A204.1 (cell line): ENCODE data around the gene NRROS.
A peak's percentile ranks its signal among the peaks of the same experiment; 100 is the strongest.

Experiments
- FAIRE-seq: peaks from 2 replicates; lab custom pipeline; 2012; peaks lifted over from hg19 to GRCh38; lab: Jason Lieb, UNC

The NRROS gene

GRCh38 chr3:196650740-196651311 is 11.3 kb downstream of the NRROS start:
- FAIRE-seq: no peak

- no peak for FAIRE-seq
Measured at GRCh38 chr3:196651819-196652218, 12.3 kb downstream of the NRROS start.

GRCh38 chr3:196652961-196653795 is 13.7 kb downstream of the NRROS start:
- no peak for FAIRE-seq

- no peak for FAIRE-seq
Measured at GRCh38 chr3:196654006-196654734, 14.7 kb downstream of the NRROS start.

- FAIRE-seq: no peak
Measured at GRCh38 chr3:196654735-196655090, 15.2 kb downstream of the NRROS start.

GRCh38 chr3:196655496-196655895 is 16.0 kb downstream of the NRROS start:
- no peak for FAIRE-seq

GRCh38 chr3:196656213-196656612 is 16.7 kb downstream of the NRROS start:
- no peak for FAIRE-seq

GRCh38 chr3:196659901-196660351 is 20.4 kb downstream of the NRROS start:
- FAIRE-seq: no peak

- FAIRE-seq: no peak
Measured at GRCh38 chr3:196660381-196661166, 21.1 kb downstream of the NRROS start.

- FAIRE-seq: no peak
Measured at GRCh38 chr3:196661400-196661799, 21.9 kb downstream of the NRROS start.

GRCh38 chr3:196662033-196662432 is 22.5 kb downstream of the NRROS start:
- no peak for FAIRE-seq

GRCh38 chr3:196662711-196663571 is 23.4 kb downstream of the NRROS start:
- FAIRE-seq: no peak

GRCh38 chr3:196666001-196666867 is 26.7 kb downstream of the NRROS start:
- no peak for FAIRE-seq

GRCh38 chr3:196667056-196667825 is 27.7 kb downstream of the NRROS start:
- no peak for FAIRE-seq

GRCh38 chr3:196670339-196670738 is 30.8 kb downstream of the NRROS start:
- FAIRE-seq: no peak

GRCh38 chr3:196673632-196674031 is 34.1 kb downstream of the NRROS start:
- no peak for FAIRE-seq

- no peak for FAIRE-seq
Measured at GRCh38 chr3:196677353-196677752, 37.9 kb downstream of the NRROS start.

- no peak for FAIRE-seq
Measured at GRCh38 chr3:196677931-196678330, 38.4 kb downstream of the NRROS start.

- FAIRE-seq: peak; percentile 82
Measured at GRCh38 chr3:196684548-196685407, 45.3 kb downstream of the NRROS start.
